H1 (cell line): ENCODE results near the gene CRABP2. TPM values are rescaled to one million over a fixed set of nuclear protein-coding genes. Genes with fewer than 3 reads are reported as not detected.

Source experiments
- CTCF ChIA-PET: fragments of 300-600 bp; sonication (Branson Sonifier 250); formaldehyde crosslinking; loops from one replicate; lab custom pipeline; 2021; ENCODE audit not compliant: partially characterized antibody; lab: Charles Lee
- POLR2A ChIA-PET: fragments of 300-600 bp; sonication (Branson Sonifier 250); formaldehyde crosslinking; loops from one replicate; lab custom pipeline; 2021; ENCODE audit warnings: inconsistent platforms; ENCODE audit not compliant: partially characterized antibody; lab: Charles Lee
- DNase-seq, 2 experiments: peaks; one replicate each; pipeline versions ENCODE4 v3.0.0 to v3.0.0-alpha.2; 2010 to 2022; ENCODE audit warnings: low spot score in 2 of 2, low read depth in 1 of 2, mixed read lengths in 1 of 2
- FAIRE-seq: peaks from 2 replicates; lab custom pipeline; 2011; peaks lifted over from hg19 to GRCh38; lab: Jason Lieb, UNC
- H2AFZ ChIP-seq: 2 replicates; pipeline ENCODE4 v1.8.1; 2012; ENCODE audit warnings: low read length, inconsistent platforms
- H2AK5ac ChIP-seq: 2 replicates; pipeline ENCODE4 v1.6.1; 2013; ENCODE audit warnings: low read depth, low read length
- H2BK120ac ChIP-seq: replicated peaks from 2 replicates; pipeline ENCODE3; 2013; ENCODE audit warnings: low read depth, low read length, inconsistent platforms
- H2BK12ac ChIP-seq: 2 replicates; pipeline ENCODE4 v1.6.1; 2013; ENCODE audit warnings: low read depth, low read length
- H2BK15ac ChIP-seq: 2 replicates; pipeline ENCODE4 v1.6.1; 2013; ENCODE audit warnings: low read length
- H2BK20ac ChIP-seq: 2 replicates; pipeline ENCODE4 v1.6.1; 2013; ENCODE audit warnings: low read length
- H2BK5ac ChIP-seq: 2 replicates; pipeline ENCODE4 v1.6.1; 2013; ENCODE audit warnings: low read depth, low read length
- H3K14ac ChIP-seq: 2 replicates; pipeline ENCODE4 v1.6.1; 2013; ENCODE audit warnings: inconsistent platforms; ENCODE audit not compliant: insufficient read length
- H3K18ac ChIP-seq: 2 replicates; pipeline ENCODE4 v1.6.1; 2013; ENCODE audit warnings: low read length; ENCODE audit errors: extremely low read depth
- H3K23ac ChIP-seq: 2 replicates; pipeline ENCODE4 v1.6.1; 2013; ENCODE audit warnings: inconsistent platforms; ENCODE audit not compliant: insufficient read length
- H3K23me2 ChIP-seq: 2 replicates; pipeline ENCODE4 v1.6.1; 2013; ENCODE audit warnings: low read depth, low read length
- H3K27ac ChIP-seq: 2 replicates; pipeline ENCODE4 v1.6.1; 2011; ENCODE audit warnings: low read depth, low read length, inconsistent platforms
- H3K27me3 ChIP-seq, 4 experiments: replicated peaks in 1 of 4; 1 replicate in 1 of 4; 2 replicates in 3 of 4; pipeline versions ENCODE4 v1.6.1 to v1.8.1; 2011 to 2013; ENCODE audit warnings: low read length in 3 of 4, mild to moderate bottlenecking in 3 of 4, inconsistent platforms in 2 of 4, mixed read lengths in 2 of 4, moderate library complexity in 1 of 4; ENCODE audit not compliant: control insufficient read depth in 3 of 4, insufficient read depth in 3 of 4; ENCODE audit errors: extremely low read depth in 1 of 4
- H3K36me3 ChIP-seq, 4 experiments: 2 replicates each; pipeline versions ENCODE4 v1.6.1 to v1.8.1; 2011 to 2013; ENCODE audit warnings: mild to moderate bottlenecking in 4 of 4, low read length in 3 of 4, moderate library complexity in 2 of 4, control low read depth in 1 of 4, inconsistent platforms in 1 of 4; ENCODE audit not compliant: insufficient read depth in 4 of 4, control insufficient read depth in 2 of 4
- H3K4ac ChIP-seq: replicated peaks from 2 replicates; pipeline ENCODE3; 2013; ENCODE audit warnings: low read length, low read depth, mixed read lengths, inconsistent platforms; ENCODE audit not compliant: insufficient read length
- H3K4me1 ChIP-seq, 4 experiments: replicated peaks in 1 of 4; 1 replicate in 1 of 4; 2 replicates in 3 of 4; pipeline versions ENCODE4 v1.6.1 to v1.8.1; 2011 to 2013; ENCODE audit warnings: low read length in 3 of 4, inconsistent platforms in 2 of 4, mixed read lengths in 1 of 4; ENCODE audit not compliant: insufficient read depth in 4 of 4, control insufficient read depth in 3 of 4
- H3K4me2 ChIP-seq, 2 experiments: 2 replicates each; pipeline versions ENCODE4 v1.6.1 to v1.8.1; 2011 to 2013; ENCODE audit warnings: low read depth in 2 of 2, low read length in 2 of 2, control low read depth in 1 of 2, inconsistent platforms in 1 of 2, mild to moderate bottlenecking in 1 of 2; ENCODE audit not compliant: insufficient read depth in 1 of 2
- H3K4me3 ChIP-seq, 4 experiments: fragments of 200-600, 300-600 bp in 1 of 4; sonication (generic), shearing (Covaris generic), sonication (Bioruptor Twin) in 1 of 4; 2 replicates each; pipeline versions ENCODE4 v1.5.1 to v1.8.1; 2011 to 2016; ENCODE audit warnings: low read length in 4 of 4, low read depth in 3 of 4, control low read depth in 2 of 4, inconsistent platforms in 2 of 4, mild to moderate bottlenecking in 2 of 4, mixed read lengths in 1 of 4, moderate library complexity in 1 of 4; ENCODE audit not compliant: insufficient read depth in 2 of 4; ENCODE audit errors: extremely low read depth in 1 of 4
- H3K56ac ChIP-seq: replicated peaks from 2 replicates; pipeline ENCODE3; 2013; ENCODE audit warnings: low read depth, mild to moderate bottlenecking, mixed read lengths, low read length, inconsistent platforms; ENCODE audit not compliant: insufficient read length
- H3K79me1 ChIP-seq: 2 replicates; pipeline ENCODE4 v1.6.1; 2013; ENCODE audit warnings: low read depth, low read length, control low read depth
- H3K79me2 ChIP-seq, 2 experiments: 2 replicates each; pipeline versions ENCODE4 v1.6.1 to v1.8.1; 2012 to 2013; ENCODE audit warnings: low read length in 2 of 2, mild to moderate bottlenecking in 2 of 2, inconsistent platforms in 1 of 2; ENCODE audit not compliant: insufficient read depth in 2 of 2, control insufficient read depth in 1 of 2
- H3K9ac ChIP-seq, 4 experiments: replicated peaks in 1 of 4; 1 replicate in 1 of 4; 2 replicates in 3 of 4; pipeline versions ENCODE4 v1.6.1 to v1.8.1; 2011 to 2013; ENCODE audit warnings: low read depth in 3 of 4, low read length in 3 of 4, control low read depth in 2 of 4, mild to moderate bottlenecking in 2 of 4, moderate library complexity in 2 of 4, inconsistent platforms in 1 of 4; ENCODE audit errors: extremely low read depth in 1 of 4
- H3K9me3 ChIP-seq, 2 experiments: 2 replicates each; pipeline versions ENCODE4 v1.6.1 to v1.8.1; 2012 to 2013; ENCODE audit warnings: mild to moderate bottlenecking in 2 of 2, moderate library complexity in 2 of 2, control low read depth in 1 of 2, inconsistent platforms in 1 of 2, low read depth in 1 of 2, low read length in 1 of 2, mixed read lengths in 1 of 2; ENCODE audit not compliant: insufficient read depth in 2 of 2
- H4K20me1 ChIP-seq, 2 experiments: replicated peaks in 1 of 2; 2 replicates each; pipeline versions ENCODE3 to v1.8.1; 2011 to 2013; ENCODE audit warnings: inconsistent platforms in 2 of 2, low read length in 2 of 2, mild to moderate bottlenecking in 1 of 2; ENCODE audit not compliant: insufficient read depth in 2 of 2, control insufficient read depth in 1 of 2
- H4K5ac ChIP-seq: 2 replicates; pipeline ENCODE4 v1.6.1; 2013; ENCODE audit warnings: low read length, low read depth, mixed read lengths, inconsistent platforms; ENCODE audit not compliant: insufficient read length
- H4K8ac ChIP-seq: 2 replicates; pipeline ENCODE4 v1.8.0; 2013; ENCODE audit warnings: mild to moderate bottlenecking, moderate library complexity, low read length, inconsistent platforms; ENCODE audit not compliant: insufficient read depth; ENCODE audit errors: extremely low read depth
- H4K91ac ChIP-seq: replicated peaks from 2 replicates; pipeline ENCODE3; 2013; ENCODE audit warnings: low read length, mixed read lengths, inconsistent platforms; ENCODE audit not compliant: insufficient read length
- KDM5A ChIP-seq: fragments of 200-600 bp; IDR thresholded peaks from 2 replicates; pipeline ENCODE4 v1.7.1; 2012; ENCODE audit warnings: mild to moderate bottlenecking, low read length, inconsistent platforms, mixed read lengths
- MAX ChIP-seq: IDR thresholded peaks from 2 replicates; pipeline ENCODE4 v1.6.1; 2012; ENCODE audit warnings: inconsistent platforms
- POLR2AphosphoS5 ChIP-seq: IDR thresholded peaks from 2 replicates; pipeline ENCODE4 v1.6.1; 2011; ENCODE audit warnings: low read depth, low read length
- WGBS, 2 experiments: shearing (Covaris generic) in 1 of 2; methylation state at CpG; one replicate each; pipeline versions ENCODE4 v1.1.6 to v1.1.7; 2013 to 2015; ENCODE audit warnings: low lambda C conversion rate in 2 of 2, mixed read lengths in 2 of 2, inconsistent platforms in 1 of 2, low coverage in 1 of 2, missing lambda C conversion rate in 1 of 2; ENCODE audit not compliant: insufficient replicate concordance in 2 of 2, insufficient coverage in 1 of 2, insufficient read length in 1 of 2; ENCODE audit errors: extremely low coverage in 1 of 2, missing lambda C conversion rate in 1 of 2; 5-methylcytosine and 5-hydroxymethylcytosine counted together
- polyA plus RNA-seq, 7 experiments: library from polyadenylated mRNA; depleted of rRNA in 3 of 7; stranded (reverse) in 5 of 7; unstranded in 2 of 7; fragments of >200 nt in 5 of 7; fragments of 200-250 nt in 2 of 7; gene quantifications; 1 replicate in 5 of 7; 2 replicates in 1 of 7; 4 replicates in 1 of 7; pipeline versions ENCODE4 v1.2.1 to v1.2.3, GENCODE V29; 2011 to 2013; ENCODE audit warnings: missing spikeins in 2 of 7, mixed read lengths in 2 of 7
- total RNA-seq: library from RNA; stranded (reverse); fragmentation: NEBNext Ultra II Directional; extraction: Animal tissue kit (Norgen Biotek cat#: 25700); gene quantifications from 2 replicates; pipeline ENCODE4 v1.2.1, GENCODE V29; 2021

The CRABP2 gene
- total and polyA plus RNA-seq, 2 of the 8 experiments (the other 6 are each of a cell fraction or from before 2014, with no cell fraction given), result 69.2 to 119 TPM

DNA sequence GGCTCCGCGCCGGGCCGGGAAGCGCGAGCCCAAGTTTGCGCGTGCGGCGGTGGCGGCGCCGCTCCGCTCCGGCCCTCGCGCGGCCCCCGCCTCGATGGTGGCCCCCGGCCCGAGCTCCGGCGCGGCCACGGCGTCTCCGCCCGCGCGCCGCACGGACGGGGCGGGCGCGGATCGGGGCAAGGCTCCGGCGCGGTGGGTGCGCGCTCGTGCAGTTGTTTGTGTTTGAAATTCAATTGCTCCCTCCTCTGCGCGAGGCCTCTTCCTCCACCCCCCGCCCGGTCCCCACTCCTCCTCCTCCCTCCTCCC is 46.0 kb upstream of the CRABP2 start, which contains the start of gene HDGF:
HDGF (minus strand) TSS at position 225 of the 306 bp plus-strand sequence. CDS start 246 bp downstream, outside the sequence.
- Histone ChIP-seq H2BK12ac (peak within 1 kb of the TSS; percentile 82; the same call in 1 of the 2 replicates), H3K36me3 (no peaks in the 10 kb centered on the region), H2BK15ac (peak within 1 kb of the TSS; percentile 82; the same call in 1 of the 2 replicates), H3K9me3 (no peaks in the 10 kb centered on the region), H3K79me1 (peaks cover 11% of the 10 kb centered on the region), H3K23ac (no peak within 1 kb of the TSS), H3K4me3 (peak within 1 kb of the TSS; percentile 86 to 100 (median 95)), H3K27me3 (no peaks in the 10 kb centered on the region), H3K4me1 (peaks cover 27 to 37% (median 29%) of the 10 kb centered on the region in 4 experiments), H2AK5ac (no peak within 1 kb of the TSS), H2AFZ (peak within 1 kb of the TSS; percentile 59; the same call in 1 of the 2 replicates), H3K9ac (peak within 1 kb of the TSS; percentile 96 to 97 (median 96)), H3K79me2 (peaks cover 23 to 55% of the 10 kb centered on the region in 2 experiments), H4K20me1 (peaks cover 0 to 3% of the 10 kb centered on the region in 2 experiments), H4K5ac (peak within 1 kb of the TSS; percentile 85), H3K4me2 (peak within 1 kb of the TSS; percentile 91 to 99), H3K14ac (peak within 1 kb of the TSS; percentile 35), H3K18ac (peak within 1 kb of the TSS; percentile 86), H3K4ac (peak within 1 kb of the TSS; percentile 79), H2BK120ac (peak within 1 kb of the TSS; percentile 41), H3K27ac (peak within 1 kb of the TSS; percentile 96), H4K8ac (peak within 1 kb of the TSS; percentile 97), H4K91ac (peak within 1 kb of the TSS; percentile 89), H3K23me2 (peaks cover 12% of the 10 kb centered on the region), H2BK5ac (peak within 1 kb of the TSS; percentile 79), H3K56ac (peak within 1 kb of the TSS; percentile 90), H2BK20ac (no peak within 1 kb of the TSS)
- DNase-seq (no peak), FAIRE-seq (no peak)
- TF ChIP-seq KDM5A (0 out of 2 replicates have a peak, but pooled peaks have one; percentile 1), POLR2AphosphoS5 (0 out of 2 replicates have a peak, but pooled peaks have one; percentile 8), MAX (no peak)
- POLR2A ChIA-PET, result interaction anchor here (1.0 to 8.8 kb wide), 27 partner anchors 10 to 110 kb away, joined by 3 to 121 read pairs (median 4); partner anchors contain the start of genes BCAN, ISG20L2, METTL25B and MRPL24
- 0% methylated on average over 23 of the region's 48 CpGs; no CpG with 5 or more reads in 1 of the 2 experiments for WGBS, 2 experiments
- CTCF ChIA-PET, result interaction anchor here (1.0 to 3.2 kb wide), 8 partner anchors 9 to 124 kb away, joined by 3 to 26 read pairs (median 4); partner anchors contain the start of gene NTRK1
